ENCODE measurements around the gene NEK3.
A peak's percentile ranks its signal among the peaks of the same experiment; 100 is the strongest.
"Not testable (repeated sequence)": the region's sequence is repeated elsewhere in the genome, so short reads cannot be mapped to it uniquely, and the experiment has no call there.

The NEK3 gene, protein sequence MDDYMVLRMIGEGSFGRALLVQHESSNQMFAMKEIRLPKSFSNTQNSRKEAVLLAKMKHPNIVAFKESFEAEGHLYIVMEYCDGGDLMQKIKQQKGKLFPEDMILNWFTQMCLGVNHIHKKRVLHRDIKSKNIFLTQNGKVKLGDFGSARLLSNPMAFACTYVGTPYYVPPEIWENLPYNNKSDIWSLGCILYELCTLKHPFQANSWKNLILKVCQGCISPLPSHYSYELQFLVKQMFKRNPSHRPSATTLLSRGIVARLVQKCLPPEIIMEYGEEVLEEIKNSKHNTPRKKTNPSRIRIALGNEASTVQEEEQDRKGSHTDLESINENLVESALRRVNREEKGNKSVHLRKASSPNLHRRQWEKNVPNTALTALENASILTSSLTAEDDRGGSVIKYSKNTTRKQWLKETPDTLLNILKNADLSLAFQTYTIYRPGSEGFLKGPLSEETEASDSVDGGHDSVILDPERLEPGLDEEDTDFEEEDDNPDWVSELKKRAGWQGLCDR

GRCh38 chr13:52159159-52159982, at the start of gene NEK3:
TSS of gene NEK3 (minus strand) at chr13:52159597. CDS start at chr13:52156191, 3,406 bp downstream.
- peak; percentile 68 for DNase-seq

DNA sequence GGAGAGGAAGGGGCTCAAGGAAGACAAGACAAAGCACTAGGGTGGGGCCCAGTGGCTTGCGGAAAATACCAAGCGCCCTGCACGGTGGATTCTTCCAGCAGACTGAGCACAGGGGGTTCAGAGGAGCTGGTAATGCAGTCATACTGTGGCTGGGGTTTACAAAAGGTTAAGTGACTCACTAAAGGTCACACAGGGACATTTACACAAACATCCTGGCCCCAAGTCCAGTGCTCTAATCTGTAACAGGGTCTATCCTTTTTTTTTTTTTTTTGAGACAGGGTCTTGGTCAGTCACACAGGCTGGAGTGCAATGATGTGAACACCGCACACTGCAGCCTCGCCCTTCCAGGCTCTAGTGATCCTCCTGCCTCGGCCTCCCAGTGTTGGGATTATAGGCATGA, 49.0 kb upstream of the NEK3 start:
- not testable (repeated sequence) for DNase-seq

DNA sequence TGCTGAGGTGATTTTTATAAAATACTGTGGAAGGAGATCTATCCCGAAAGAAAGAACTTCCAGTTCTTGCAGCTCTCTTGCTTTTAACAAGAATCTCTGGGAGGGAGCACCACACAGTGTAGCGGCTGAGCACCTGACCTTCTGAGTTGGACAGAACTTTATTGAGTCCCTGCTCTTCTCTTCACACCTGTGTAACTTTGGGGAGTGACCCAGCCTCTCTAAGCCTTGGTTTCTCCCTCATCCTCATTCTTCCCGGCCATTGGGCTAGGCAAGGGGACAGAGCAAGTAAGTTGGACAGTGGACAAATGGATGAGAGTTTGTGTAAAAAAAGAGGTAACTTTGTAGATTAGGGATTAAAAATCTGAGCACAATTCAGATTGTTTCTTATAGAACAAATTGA, 48.5 kb upstream of the NEK3 start:
- DNase-seq: not testable (repeated sequence)

DNA sequence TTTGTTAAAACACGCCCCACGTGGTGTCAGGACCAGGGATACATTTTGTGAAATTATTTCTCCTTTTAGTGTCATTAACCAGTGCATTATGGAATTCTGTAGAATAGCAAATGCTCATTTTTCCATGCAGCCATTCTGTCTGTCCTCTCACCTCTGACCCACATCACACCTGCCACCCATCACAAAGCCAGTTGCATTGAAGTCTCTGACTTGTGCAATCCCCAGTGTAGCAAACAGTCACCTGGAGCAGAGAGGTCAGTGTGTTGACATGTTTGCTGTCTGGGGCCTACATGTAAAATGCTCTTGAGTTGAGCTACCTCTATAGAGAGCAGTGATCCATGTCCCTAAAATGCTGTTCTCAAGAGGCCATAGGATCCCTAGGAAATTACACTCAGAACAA, 47.9 kb upstream of the NEK3 start:
- not testable (repeated sequence) for DNase-seq

GRCh38 chr13:52204546-52204945, 45.1 kb upstream of the NEK3 start:
- not testable (repeated sequence) for DNase-seq

DNA sequence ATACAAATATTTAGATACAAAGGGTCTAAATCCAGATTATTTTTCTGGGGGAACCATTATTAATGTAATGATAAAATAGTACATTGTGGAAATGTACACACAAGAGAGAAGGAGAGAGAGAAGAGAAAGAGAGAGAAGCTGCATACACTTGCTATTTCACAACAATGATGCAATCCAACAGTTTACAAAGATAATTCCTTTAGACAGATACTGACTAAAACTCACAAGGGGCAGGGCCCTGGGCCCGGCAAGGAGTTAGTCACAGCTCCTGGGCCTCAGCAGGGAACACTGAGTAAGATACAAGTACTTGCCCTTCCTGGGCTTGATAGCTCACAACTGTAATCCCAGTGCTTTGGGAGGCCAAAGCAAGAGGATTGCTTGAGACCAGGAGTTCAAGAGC, 44.5 kb upstream of the NEK3 start:
- DNase-seq: not testable (repeated sequence)

DNA sequence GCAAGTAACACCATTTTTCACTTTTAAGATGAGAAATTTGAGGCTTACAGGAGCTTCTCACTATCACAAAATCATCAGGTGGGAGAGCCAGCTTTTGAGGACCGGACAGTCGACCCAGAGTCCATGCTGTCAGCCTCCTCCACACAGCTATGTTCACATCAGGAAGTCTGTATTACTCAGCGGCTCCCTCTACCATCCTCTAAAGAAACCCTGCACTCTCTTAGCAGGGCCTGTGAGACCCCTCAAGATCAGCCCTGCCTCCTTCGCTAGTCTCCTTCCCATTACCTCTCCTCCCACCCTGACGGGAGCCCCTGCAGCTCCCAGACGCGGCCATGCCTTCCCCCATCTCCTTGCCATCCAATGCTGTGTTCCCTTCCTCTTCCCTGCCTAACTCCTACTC, 43.1 kb upstream of the NEK3 start:
- DNase-seq: not testable (repeated sequence)

DNA sequence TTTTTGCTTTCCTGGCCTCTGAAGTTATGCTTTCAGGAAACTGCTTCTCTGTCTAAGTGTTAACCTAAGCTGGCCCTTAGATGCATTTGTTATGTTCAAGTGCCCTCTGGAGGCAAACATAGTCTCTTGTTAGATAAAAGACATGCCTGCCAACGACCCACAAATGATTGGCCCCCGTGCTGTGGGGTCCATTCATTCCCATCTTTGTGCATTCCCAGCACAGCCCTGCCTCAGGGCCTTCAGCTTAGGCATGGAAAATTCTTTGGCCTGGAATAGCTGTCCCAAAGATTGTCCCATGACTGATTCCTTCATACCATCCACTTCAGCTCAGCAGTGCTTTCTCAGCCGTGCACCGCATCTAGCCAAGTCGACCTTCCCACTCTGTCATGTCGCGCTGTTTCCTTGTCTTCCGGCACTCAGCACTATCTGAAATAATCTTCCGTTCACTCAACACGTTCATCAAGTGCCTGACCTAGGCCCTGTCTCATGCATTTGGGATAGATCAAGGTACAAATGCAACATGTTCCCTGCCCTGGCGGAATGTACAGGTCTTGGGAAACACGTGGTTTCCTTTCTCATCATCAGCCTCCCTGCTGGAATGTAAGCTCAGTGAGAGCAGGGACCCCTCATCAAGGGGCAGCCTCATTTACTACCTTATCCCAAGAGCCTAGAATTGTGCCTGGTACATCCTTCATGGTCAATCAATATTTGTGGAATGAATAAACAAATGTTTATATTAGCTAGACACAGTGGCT, 42.2 kb upstream of the NEK3 start:
- peak; percentile 30 for DNase-seq

DNA sequence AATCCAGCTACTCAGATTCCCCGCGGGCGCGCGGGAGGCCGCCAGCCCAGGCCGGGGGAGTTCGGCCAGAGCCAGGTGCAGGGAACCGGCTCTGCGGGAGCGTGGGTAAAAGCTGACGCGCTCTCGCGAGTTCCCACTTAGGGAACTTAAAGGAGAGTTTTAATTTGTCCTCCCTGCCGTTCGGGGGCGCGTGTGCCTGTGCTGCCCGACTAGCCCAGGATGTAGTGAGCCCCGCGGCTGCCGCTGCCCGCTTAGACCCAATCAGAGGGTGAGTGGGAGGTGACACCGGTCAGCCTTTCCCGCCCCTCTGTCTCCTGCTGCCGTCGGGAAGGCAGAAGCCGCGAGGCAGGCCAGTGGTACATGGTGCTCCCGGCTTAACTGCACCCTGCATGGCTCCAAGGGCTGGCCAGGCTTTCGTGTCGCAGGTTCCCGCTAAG, 36.0 kb upstream of the NEK3 start:
- DNase-seq: peak; percentile 83

GRCh38 chr13:52194184-52194868, 34.9 kb upstream of the NEK3 start:
- peak; percentile 83 for DNase-seq

GRCh38 chr13:52193587-52194183, 34.3 kb upstream of the NEK3 start:
- DNase-seq: peak; percentile 12

- not testable (repeated sequence) for DNase-seq
Observed at GRCh38 chr13:52187424-52188187, 28.2 kb upstream of the NEK3 start.

- DNase-seq: no peak
Observed at GRCh38 chr13:52187029-52187423, 27.6 kb upstream of the NEK3 start.

GRCh38 chr13:52181316-52181954, 22.0 kb upstream of the NEK3 start:
- not testable (repeated sequence) for DNase-seq

DNA sequence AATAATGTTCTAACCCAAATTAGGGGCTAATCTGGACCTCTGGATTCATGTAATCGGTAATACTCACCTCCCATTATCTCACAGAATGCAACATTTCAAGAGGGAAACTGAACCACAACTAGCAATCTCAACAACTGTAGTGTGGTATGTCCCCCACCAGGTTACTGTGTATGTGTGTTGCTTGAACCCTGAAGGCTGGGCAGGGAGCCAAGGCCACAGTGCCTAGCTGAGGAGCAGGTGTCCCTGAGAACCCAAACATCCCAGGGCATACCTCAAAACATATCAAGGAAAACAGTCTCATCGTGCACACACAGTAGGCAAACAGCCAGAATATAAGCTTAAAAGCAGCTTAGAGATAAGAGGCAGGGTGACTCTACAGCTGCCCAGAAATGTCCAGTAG, 20.5 kb upstream of the NEK3 start:
- DNase-seq: no peak

- DNase-seq: no peak
Observed at GRCh38 chr13:52177276-52177675, 17.9 kb upstream of the NEK3 start.

DNA sequence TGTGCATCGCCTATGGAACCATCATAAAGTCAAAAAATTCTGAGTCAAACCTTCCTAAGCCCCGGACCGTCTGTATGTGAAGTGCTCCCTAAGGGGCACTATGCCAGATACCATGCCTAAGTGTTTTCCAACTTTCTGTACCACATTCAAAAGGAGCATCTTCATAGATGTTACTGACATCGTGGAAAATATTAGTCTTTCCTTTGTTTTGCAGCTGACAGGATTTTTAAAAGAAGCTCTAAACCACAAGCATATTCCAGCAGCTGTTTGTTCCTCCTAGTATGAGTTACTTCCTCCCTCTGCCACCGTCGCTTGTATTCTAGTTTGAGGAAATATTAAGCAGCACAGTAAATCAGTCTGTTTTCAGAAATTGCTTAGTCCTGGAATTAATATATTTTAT, 14.6 kb upstream of the NEK3 start:
- not testable (repeated sequence) for DNase-seq

DNA sequence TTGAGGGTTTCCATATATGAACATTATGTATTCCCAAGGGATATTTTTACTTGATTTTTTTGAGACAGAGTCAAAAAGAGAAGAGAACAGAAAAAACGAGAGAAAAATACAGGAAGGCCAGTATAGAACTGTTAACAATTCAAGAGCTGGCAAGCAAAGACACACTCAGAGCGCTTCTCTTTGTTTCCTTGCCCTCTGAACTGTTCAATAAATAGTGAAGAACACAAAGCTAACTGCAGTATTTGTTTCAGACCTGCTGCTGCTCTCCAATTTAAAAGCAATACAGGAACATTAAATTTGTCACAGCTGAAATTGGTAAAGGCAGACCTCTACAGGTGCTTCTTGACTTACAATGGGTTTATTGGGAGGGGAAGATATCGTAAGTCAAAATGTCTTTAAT, 14.0 kb upstream of the NEK3 start:
- no peak for DNase-seq

GRCh38 chr13:52171686-52172085, 12.3 kb upstream of the NEK3 start:
- DNase-seq: not testable (repeated sequence)

DNA sequence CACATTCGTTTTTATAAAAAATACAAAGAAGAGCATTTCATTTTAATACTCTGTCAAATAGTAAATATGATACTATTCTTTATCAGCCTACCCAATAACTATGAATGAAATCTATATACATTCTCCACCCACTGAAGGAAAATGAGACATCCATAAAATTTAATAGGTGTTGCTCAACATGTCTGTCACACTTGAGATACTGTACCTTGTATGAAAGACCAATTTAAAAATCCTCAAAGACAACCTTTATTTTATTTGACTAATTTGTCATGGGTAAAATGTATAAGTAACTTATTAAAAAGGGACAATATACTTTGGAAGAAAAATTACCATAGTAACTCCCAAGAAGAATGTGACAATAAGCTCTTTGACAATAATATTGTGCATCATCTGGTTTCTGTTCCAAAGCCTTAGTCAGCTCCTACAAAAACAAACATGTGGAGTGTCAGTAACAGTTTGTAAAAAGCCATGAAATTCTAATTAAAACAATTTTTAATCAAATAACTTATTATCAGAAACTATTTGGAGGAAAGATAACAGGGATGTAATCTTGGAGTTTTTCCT, 11.5 kb upstream of the NEK3 start:
- not testable (repeated sequence) for DNase-seq
